HG03175 (cell line): ENCODE measurements around the gene SMARCD1.

ENCODE experiments used
- ATAC-seq: cut with Tn5 transposase; IDR thresholded peaks from one replicate; pipeline ENCODE4 v1.9.1; 2021; ENCODE audit warnings: mild to moderate bottlenecking, moderate library complexity; ENCODE audit not compliant: unreplicated experiment

SMARCD1 gene

DNA sequence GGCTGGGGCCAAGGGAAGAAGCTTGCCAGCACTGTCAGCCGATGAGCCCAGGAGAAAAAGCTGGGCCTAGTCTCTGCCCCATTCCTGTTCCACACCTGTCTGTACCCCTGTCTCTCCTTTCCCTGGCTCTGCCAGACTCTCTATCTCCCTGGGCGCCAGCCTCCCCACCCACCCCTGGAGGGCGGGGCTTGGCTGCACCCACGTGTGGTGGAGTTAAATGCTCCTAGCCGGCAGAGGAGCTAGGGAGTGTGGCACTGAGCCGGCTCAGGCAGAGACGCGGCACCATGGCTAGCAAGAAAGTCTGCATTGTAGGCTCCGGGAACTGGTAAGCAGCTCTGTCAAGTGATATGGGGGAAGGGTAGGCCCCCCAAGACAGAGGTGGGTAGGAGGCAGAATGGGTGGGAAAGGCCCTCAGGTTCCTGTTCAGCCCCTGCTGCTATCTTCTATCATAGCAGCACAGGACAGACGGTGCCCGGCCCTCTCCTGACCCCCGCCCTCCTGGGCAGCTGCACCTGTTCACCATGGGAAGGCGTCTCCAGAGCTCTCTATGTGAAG is 18.7 kb downstream of the SMARCD1 start, which contains the start of gene GPD1:
Gene GPD1, plus strand, starts transcription at position 242 of the 555 bp plus-strand sequence. Its CDS starts 43 bp downstream, at position 285.
- no peak for ATAC-seq

GRCh38 chr12:50104417-50105366 is 19.6 kb downstream of the SMARCD1 start:
- ATAC-seq, result no peak

GRCh38 chr12:50105913-50106450 is 20.8 kb downstream of the SMARCD1 start:
- no peak for ATAC-seq

GRCh38 chr12:50106907-50107306 is 21.8 kb downstream of the SMARCD1 start:
- no peak for ATAC-seq

DNA sequence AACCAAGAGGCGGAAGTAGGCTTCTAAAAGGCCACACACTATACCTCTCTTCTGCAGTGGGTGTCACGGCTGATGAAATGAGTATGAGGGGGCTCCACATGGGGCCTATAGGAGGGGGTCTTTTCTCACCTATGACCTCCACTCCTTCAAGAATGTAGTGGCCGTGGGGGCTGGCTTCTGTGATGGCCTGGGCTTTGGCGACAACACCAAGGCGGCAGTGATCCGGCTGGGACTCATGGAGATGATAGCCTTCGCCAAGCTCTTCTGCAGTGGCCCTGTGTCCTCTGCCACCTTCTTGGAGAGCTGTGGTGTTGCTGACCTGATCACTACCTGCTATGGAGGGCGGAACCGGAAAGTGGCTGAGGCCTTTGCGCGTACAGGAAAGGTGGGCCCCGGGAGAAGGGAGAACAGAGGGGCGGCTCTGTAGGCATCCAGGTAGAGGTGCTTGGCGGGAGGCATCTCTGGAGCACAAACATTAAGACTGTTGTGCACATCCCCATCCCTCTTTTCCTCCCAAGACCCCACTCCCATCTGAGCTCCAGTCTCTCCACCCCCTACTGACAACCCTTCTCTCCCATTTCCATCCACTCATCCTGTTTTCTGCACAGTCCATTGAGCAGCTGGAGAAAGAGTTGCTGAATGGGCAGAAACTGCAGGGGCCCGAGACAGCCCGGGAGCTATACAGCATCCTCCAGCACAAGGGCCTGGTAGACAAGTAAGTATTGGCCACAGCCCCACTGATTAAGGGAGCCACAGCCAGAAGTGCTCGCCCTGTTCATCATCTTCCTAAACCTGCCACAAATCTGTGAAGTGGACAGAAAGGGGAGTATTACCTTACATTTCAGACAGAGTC is 22.5 kb downstream of the SMARCD1 start:
- ATAC-seq, result no peak

DNA sequence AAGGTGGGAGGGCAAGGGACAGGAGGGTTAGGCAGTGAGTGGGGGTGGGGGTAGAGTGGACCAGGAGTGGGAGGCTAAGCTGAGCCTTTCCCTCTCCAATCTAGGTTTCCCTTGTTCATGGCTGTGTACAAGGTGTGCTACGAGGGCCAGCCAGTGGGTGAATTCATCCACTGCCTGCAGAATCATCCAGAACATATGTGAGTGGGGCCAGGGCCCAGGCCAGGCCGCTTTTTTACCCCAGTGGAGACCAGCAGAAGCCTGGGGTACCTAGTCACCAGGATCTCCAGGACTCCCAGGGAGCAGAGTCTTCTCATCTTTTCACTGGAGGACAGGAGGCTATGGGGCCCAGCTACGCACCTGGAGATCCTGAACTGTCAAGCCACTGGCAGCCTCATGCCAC is 24.2 kb downstream of the SMARCD1 start:
- no peak for ATAC-seq

- ATAC-seq, result no peak
These were observed 25.1 kb downstream of the SMARCD1 start for GRCh38 chr12:50110127-50110761.

DNA sequence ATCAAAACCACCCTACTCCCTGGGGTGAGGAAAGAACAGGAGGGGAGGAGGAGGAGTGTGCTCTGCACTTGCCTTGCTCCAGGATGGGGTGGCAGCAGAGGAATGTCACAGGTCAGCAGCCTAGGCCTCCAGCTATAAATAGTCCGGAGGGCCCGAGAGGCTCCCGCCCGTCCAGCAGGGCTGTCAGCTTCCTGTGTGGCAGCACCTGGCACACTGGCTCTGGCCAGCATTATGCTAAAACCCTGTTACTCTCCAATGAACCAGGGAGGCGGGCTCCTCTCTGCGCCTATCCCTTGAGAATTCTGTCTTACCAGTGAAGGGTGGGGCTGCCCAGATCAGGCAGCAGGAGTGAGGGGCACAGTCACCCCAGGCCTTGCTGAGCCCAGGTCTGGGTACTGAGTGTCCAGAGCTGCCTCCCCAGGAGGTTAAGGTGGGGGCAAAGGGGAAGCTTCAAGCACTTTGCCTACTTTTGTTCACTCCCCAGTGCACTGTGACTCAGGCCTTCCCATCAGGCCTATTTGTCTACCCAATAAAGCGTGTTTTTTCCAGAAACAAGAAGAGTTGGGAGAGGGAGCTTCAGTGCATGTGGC is 25.7 kb downstream of the SMARCD1 start:
- peak; percentile 12 for ATAC-seq

DNA sequence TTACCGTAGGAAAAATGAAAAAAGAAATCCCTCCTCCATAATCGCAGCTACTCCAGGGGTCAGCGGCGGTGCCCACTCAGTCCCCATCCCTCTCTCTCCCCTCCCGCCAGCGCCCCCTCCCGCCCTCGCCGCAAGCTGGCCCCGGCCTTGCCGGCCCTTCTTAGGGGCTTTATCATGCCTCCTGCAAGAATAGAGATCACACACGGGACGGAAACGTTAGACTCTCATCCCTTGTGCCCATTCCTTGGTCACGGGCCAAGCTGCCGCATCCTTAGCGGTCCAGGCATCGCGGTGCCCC is 26.2 kb downstream of the SMARCD1 start:
- no peak for ATAC-seq

GRCh38 chr12:50111693-50112455 is 26.7 kb downstream of the SMARCD1 start, which contains the start of gene COX14:
Gene COX14, plus strand, starts transcription at chr12:50112236. Its CDS starts 7,808 bp downstream, at chr12:50120044.
- ATAC-seq, result peak; percentile 83

- no peak for ATAC-seq
These were observed 27.5 kb downstream of the SMARCD1 start for GRCh38 chr12:50112456-50113218.

GRCh38 chr12:50117057-50117622 is 32.0 kb downstream of the SMARCD1 start:
- no peak for ATAC-seq

- ATAC-seq, result no peak
These were observed 34.2 kb downstream of the SMARCD1 start for GRCh38 chr12:50119387-50119786.

- no peak for ATAC-seq
These were observed 35.4 kb downstream of the SMARCD1 start for GRCh38 chr12:50120521-50120920.

- ATAC-seq, result no peak
These were observed 35.8 kb downstream of the SMARCD1 start for GRCh38 chr12:50120953-50121352.

GRCh38 chr12:50121641-50122040 is 36.5 kb downstream of the SMARCD1 start:
- ATAC-seq, result no peak

- no peak for ATAC-seq
These were observed 38.1 kb downstream of the SMARCD1 start for GRCh38 chr12:50123203-50123602.

DNA sequence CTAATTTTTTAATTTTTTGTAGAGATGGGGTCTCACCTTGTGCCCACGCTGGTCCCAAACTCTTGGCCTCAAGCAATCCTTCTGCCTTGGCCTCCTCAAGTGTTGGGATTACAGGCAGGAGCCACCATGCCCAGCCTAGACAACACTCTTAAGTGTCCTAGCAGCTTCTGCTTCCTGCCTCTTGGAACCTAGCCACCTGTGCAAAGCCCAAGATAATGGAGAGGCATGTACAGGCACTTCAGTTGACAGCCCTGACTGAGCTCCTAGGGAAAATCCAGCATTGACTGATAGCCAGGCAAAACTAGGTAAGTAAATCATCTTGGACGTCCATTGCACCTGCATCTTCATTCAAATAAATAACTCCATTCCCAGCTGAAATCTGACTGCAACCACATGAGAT is 42.4 kb downstream of the SMARCD1 start:
- ATAC-seq, result no peak
